Measurements from ENCODE around the gene ADAMTS9. TPM values are rescaled to one million over a fixed set of nuclear protein-coding genes. Genes with fewer than 3 reads are reported as not detected.
A peak's percentile ranks its signal among the peaks of the same experiment; 100 is the strongest.

Gene ADAMTS9
- total RNA-seq, 2 donors from 2014 or later = not detected

DNA sequence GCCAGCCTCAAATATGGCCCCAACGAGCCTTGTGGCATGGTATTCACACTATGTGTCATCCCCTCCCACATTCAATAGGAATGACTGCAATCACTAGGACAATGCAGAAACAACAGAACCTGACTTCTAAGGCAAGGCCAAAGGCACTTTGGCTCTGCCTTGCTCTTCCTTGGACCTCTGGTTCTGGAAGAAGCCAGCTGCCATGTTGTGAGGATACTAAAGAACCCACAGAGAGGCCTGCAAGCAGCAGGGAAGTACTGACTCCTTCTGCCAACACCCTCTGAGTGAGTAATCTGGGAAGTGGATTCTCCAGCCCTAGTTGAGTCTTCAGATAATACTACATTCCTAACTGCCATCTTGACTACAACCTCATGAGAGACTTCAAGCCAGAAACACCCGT, 64.7 kb downstream of the ADAMTS9 start:
- H3K4me3 Mint-ChIP-seq = no peak overlapping the region
- H3K9me3 Mint-ChIP-seq = peaks cover 7% of the 10 kb centered on the region
- H3K27me3 Mint-ChIP-seq = no peaks in the 10 kb centered on the region
- peak; percentile 35 for ATAC-seq (replicated peaks)
- no peak overlapping the region for H3K27ac Mint-ChIP-seq
- H3K4me1 Mint-ChIP-seq = no peaks in the 10 kb centered on the region
- no peaks in the 10 kb centered on the region for H3K36me3 Mint-ChIP-seq (ENCODE audit: low read depth)

DNA sequence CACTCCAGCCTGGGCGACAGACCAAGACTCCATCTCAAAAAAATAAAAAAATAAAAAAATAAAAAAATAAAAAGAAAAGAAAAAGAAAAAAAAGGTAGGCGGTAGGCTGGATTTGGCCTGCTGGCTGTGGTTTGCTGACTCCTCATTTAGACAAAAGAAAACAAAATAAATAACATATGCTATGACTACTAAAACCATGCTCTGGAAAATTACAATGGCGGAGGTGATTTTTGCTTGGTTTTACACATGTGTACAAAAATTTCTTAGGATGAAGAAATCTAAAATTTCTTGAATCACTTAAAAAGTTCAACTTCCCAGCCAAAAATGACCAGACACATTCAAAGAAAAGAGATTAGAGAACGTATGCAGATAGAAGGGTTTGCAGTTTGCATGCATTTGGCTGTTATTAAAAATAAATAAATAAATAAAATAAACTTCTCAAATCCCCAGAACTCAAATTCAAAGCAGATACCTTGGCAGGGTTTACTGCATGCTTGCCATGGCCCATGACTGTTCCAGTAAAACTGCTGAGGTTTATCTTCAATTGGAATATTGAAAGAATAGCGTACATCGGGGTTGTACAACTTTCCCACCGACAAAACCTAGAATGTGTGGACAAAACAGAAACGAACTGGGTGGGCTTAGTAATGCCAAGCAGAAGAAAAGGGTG, 65.9 kb downstream of the ADAMTS9 start:
- Mint-ChIP-seq H3K27ac (no peak overlapping the region), H3K9me3 (peaks cover 7% of the 10 kb centered on the region), H3K36me3 (ENCODE audit: low read depth) (no peaks in the 10 kb centered on the region), H3K27me3 (no peaks in the 10 kb centered on the region), H3K4me3 (no peak overlapping the region), H3K4me1 (no peaks in the 10 kb centered on the region)
- no peak for ATAC-seq (replicated peaks)

DNA sequence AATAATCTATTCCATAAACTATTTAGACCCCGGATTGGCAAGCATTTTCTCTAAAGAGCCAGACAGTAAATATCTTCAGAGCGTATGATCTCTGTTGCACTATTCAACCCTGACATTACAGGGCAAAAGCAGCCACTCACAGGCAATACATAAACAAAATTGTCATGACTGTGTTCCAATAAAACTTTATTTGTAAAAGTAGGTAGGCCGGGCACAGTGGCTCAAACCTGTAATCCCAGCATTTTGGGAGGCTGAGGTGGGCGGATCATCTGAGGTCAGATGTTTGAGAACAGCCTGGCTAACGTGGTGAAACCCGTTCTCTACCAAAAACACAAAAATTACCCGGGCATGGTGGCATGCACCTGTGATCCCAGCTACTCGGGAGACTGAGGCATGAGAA, 66.5 kb downstream of the ADAMTS9 start:
- Mint-ChIP-seq H3K27me3 (no peaks in the 10 kb centered on the region), H3K36me3 (ENCODE audit: low read depth) (no peaks in the 10 kb centered on the region), H3K27ac (no peak overlapping the region), H3K9me3 (peaks cover 7% of the 10 kb centered on the region), H3K4me3 (no peak overlapping the region), H3K4me1 (no peaks in the 10 kb centered on the region)
- no peak for ATAC-seq (replicated peaks)

DNA sequence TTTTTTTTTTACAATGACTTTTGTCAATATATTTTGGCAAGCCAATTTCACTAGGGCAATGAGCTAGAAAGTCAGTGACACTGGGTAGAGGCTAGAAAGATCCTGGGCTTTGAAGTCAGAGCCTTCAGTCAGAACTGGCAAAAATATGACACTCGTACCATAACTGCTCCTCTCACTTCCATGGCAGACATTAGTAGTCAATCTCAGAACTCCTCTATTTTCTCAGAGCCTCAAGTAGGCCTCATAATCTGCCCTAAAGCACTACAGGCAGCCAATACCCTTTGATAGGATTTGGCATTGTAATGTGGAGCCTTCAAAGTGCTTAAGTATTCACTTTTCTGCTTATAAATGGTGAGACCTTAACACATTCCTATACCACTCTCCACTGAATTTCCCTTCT, 67.8 kb downstream of the ADAMTS9 start:
- Mint-ChIP-seq H3K9me3 (peaks cover 7% of the 10 kb centered on the region), H3K27ac (no peak overlapping the region), H3K36me3 (ENCODE audit: low read depth) (no peaks in the 10 kb centered on the region), H3K4me3 (no peak overlapping the region), H3K4me1 (no peaks in the 10 kb centered on the region), H3K27me3 (no peaks in the 10 kb centered on the region)
- no peak for ATAC-seq (replicated peaks)

DNA sequence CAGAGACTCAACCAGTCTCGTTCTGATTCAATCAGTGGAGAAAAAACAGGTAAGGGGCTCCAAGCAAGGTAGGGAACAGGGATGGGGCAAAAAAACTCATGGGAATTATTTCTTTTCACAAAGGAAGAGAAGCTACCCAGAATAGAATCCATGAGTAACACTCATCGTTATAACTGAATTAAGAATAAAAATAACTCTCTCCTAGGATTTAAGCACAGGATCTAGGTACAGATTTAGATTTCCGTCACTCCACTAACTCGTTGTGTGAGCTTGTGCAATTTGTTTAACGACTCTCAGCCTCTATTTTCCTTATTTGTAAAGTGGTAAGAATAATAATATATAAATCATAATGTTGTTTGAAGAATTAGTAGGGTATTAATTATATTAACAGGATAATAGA, 68.6 kb downstream of the ADAMTS9 start:
- H3K4me3 Mint-ChIP-seq = no peak overlapping the region
- no peaks in the 10 kb centered on the region for H3K36me3 Mint-ChIP-seq (ENCODE audit: low read depth)
- no peaks in the 10 kb centered on the region for H3K27me3 Mint-ChIP-seq
- H3K27ac Mint-ChIP-seq = no peak overlapping the region
- no peaks in the 10 kb centered on the region for H3K4me1 Mint-ChIP-seq
- H3K9me3 Mint-ChIP-seq = peaks cover 9% of the 10 kb centered on the region
- no peak for ATAC-seq (replicated peaks)

DNA sequence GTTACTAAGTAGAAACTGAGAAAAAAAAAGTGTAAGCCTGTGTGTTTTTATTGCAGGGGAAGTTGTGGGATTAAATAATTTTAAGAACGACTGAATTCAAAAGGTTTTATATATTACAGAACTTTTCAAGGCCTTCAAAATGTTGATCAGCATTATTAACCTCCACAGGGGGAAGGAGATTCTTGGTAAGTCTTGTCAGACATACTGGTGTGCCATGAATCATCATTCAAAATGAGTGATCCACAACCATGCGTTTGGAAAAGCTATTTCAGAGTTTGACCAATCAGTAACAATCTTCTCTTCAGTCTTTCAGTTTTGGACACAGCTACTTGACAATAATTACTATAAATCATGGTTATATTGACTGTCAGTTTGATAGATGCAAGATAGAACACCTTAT, 70.2 kb downstream of the ADAMTS9 start:
- Mint-ChIP-seq H3K27ac (no peak overlapping the region), H3K36me3 (ENCODE audit: low read depth) (no peaks in the 10 kb centered on the region), H3K27me3 (no peaks in the 10 kb centered on the region), H3K9me3 (peaks cover 3% of the 10 kb centered on the region), H3K4me3 (no peak overlapping the region), H3K4me1 (no peaks in the 10 kb centered on the region)
- no peak for ATAC-seq (replicated peaks)

DNA sequence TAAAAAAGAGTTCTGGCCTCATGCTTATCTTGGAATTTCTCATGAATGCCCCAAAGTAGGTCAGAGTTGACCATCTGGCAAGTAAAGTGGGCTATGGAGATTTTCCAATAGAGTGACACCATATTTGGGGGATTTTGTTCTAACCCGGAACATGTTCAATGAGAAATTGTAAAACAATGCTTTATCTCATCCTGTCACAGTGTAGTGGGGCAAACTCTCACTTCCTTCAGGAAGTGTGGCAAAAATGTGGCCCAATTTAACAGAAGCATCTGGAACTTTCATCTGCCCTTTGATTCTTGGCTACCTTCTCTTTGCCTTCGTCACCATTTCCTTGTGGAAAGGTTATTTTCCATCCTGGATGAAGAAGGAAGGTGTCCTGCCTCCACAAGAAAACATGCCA, 70.8 kb downstream of the ADAMTS9 start:
- no peak overlapping the region for H3K27ac Mint-ChIP-seq
- ATAC-seq (replicated peaks) = no peak
- H3K36me3 Mint-ChIP-seq (ENCODE audit: low read depth) = no peaks in the 10 kb centered on the region
- H3K27me3 Mint-ChIP-seq = no peaks in the 10 kb centered on the region
- H3K4me1 Mint-ChIP-seq = no peaks in the 10 kb centered on the region
- H3K9me3 Mint-ChIP-seq = peaks cover 6% of the 10 kb centered on the region
- H3K4me3 Mint-ChIP-seq = no peak overlapping the region

DNA sequence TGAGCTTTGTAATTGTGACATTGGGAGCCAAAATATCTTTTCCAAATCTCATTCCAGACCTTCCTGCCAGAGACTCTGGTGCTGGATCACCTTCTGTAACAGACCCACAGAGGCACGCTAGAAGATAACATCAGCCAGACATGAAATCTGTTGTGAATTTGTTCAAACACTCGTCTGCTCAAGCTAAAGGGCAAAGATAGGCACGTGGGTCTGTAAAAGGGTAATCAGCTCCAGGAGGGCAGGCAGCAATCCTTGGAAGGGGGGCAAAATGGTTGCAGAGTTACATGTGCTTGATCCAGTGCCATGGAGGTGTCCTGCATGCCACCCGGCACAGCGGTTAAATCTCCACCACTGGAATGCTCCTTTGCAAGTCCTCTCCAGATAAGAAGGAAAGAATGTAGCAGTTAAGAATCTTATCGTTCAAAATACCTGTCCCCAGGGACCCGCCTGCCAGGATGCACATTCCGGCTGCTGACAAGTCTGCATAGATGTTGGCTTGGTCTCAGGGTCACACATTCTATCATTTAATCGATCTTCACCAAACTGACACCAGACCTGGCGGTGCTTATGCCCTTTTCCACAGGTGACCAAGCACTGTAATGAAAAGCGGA, 74.8 kb downstream of the ADAMTS9 start:
- no peak overlapping the region for H3K27ac Mint-ChIP-seq
- H3K4me3 Mint-ChIP-seq = no peak overlapping the region
- ATAC-seq (replicated peaks) = no peak
- no peaks in the 10 kb centered on the region for H3K27me3 Mint-ChIP-seq
- no peaks in the 10 kb centered on the region for H3K4me1 Mint-ChIP-seq
- H3K9me3 Mint-ChIP-seq = peaks cover 6% of the 10 kb centered on the region
- H3K36me3 Mint-ChIP-seq (ENCODE audit: low read depth) = no peaks in the 10 kb centered on the region

DNA sequence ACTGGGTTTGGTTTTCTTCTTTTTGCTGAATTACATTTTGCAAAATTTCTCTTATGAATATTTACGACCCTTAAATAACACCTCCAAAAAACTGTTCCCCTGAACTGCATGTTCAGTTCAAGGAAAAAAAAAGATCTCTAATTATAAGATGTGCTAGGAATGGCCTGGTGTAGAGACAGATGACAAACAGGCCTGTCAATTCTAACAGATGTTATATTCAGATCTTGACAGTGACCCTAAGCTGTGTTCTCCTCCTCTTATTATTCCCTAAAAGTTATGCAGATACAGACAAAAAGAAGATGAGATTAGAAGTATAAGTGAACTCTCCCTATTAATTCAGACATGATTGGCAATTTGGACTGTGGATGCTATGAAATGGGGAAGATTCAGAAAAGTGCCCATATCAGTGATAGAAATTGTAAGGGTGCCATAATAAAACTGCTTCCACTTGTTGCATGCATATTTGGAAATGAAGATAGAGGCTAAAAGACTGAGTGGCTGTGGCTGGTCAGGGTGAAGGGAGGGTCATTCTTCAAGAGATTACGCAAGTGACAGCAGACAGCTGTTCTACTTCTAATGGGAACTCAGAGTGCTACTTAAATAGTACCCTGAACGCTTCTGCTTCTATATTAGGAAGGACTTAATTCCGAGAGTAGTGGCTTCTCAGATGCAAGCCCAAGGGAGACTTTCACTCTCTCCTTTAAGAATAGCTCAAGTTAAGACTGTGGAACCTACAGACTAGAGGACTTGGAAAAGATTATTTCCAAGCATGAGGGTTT, 75.5 kb downstream of the ADAMTS9 start:
- Mint-ChIP-seq H3K4me3 (no peak overlapping the region), H3K36me3 (ENCODE audit: low read depth) (no peaks in the 10 kb centered on the region), H3K9me3 (peaks cover 6% of the 10 kb centered on the region), H3K27me3 (no peaks in the 10 kb centered on the region), H3K4me1 (no peaks in the 10 kb centered on the region), H3K27ac (no peak overlapping the region)
- ATAC-seq (replicated peaks) = no peak

DNA sequence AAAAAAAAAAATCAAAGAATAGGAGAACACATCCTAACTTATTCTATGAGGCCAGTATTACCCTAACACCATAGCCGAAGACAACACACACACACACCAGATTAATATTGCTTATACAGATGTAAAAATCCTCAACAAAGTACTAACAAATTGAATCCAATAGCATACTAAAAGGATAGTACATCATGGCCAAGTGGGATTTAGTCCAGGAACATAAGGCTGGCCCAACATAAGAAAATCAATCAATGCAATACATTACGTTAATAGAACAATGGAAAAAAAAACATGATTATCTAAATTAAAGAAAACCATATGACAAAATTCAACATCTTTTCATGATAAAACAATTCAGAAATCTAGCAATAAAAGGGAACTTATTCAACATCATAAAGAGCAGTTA, 79.1 kb downstream of the ADAMTS9 start:
- H3K4me1 Mint-ChIP-seq = no peaks in the 10 kb centered on the region
- no peak overlapping the region for H3K27ac Mint-ChIP-seq
- no peak for ATAC-seq (replicated peaks)
- H3K4me3 Mint-ChIP-seq = no peak overlapping the region
- H3K9me3 Mint-ChIP-seq = peaks cover 7% of the 10 kb centered on the region
- no peaks in the 10 kb centered on the region for H3K27me3 Mint-ChIP-seq
- H3K36me3 Mint-ChIP-seq (ENCODE audit: low read depth) = no peaks in the 10 kb centered on the region

DNA sequence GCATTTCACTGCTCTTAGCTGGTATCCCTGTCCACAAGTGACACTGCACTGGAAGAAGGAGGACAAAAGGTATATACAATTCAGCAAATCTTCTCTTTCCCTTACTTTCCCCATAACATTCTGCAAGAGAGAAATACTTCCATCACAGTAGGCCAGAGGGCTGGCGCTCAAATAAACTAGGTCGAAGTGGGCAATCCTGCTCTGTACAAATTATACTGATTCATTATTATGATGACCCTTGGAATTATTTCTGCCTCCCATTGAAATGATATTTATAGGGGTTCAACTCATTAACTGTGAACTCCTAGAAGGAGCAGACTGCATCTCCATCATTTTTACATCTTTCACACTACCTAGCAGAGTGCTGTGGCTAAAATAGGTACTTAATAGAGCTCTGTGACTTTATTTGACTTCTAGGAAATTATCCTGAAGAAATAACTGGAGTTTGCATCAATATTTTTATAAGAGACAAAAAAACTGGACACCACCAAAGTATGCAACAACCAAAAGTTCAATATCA, 80.7 kb downstream of the ADAMTS9 start:
- Mint-ChIP-seq H3K9me3 (peaks cover 10% of the 10 kb centered on the region), H3K4me3 (no peak overlapping the region), H3K27ac (no peak overlapping the region), H3K27me3 (no peaks in the 10 kb centered on the region), H3K36me3 (ENCODE audit: low read depth) (no peaks in the 10 kb centered on the region), H3K4me1 (no peaks in the 10 kb centered on the region)
- ATAC-seq (replicated peaks) = no peak

DNA sequence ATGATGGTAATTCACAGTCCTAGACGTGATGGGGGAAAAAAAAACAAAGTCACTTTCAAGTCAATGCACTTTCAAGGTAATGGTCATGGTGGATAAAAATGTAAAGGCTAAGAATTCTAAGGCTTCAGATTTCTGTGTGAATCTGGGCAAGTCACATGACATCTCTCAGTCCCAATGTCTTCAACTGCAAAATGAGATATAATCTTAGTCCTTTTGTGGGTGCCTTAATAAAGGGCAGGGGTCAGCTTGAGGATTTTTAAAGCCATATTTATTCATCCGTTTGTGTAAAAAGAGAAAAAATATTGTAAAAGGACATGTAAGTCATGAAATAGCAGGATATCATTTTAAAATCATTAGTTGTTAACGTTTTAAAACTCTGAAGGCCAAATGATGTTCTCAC, 83.5 kb downstream of the ADAMTS9 start:
- Mint-ChIP-seq H3K27me3 (no peaks in the 10 kb centered on the region), H3K36me3 (ENCODE audit: low read depth) (no peaks in the 10 kb centered on the region), H3K4me1 (no peaks in the 10 kb centered on the region), H3K9me3 (peaks cover 9% of the 10 kb centered on the region), H3K4me3 (no peak overlapping the region), H3K27ac (no peak overlapping the region)
- ATAC-seq (replicated peaks) = no peak

DNA sequence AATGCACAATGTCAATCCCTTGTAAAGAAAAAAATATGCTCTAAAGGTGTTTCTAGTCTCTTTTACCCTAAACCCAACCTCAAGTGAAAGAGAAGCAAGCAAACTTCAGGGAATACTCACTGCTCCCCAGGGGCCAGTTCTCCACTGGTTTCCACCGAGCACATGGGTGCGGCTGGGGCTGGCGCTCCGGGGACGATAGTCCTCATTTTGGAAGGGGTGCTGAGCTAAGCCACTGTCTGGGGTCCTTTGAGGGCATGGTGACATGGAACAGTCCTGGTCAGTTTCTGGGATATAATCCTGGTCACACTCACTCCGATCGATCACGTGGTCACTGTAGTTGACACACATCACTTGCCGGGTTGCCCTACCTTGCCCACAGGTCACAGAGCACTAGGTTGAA, 86.0 kb downstream of the ADAMTS9 start:
- Mint-ChIP-seq H3K27ac (no peak overlapping the region), H3K4me3 (no peak overlapping the region), H3K27me3 (peaks cover 4% of the 10 kb centered on the region)

DNA sequence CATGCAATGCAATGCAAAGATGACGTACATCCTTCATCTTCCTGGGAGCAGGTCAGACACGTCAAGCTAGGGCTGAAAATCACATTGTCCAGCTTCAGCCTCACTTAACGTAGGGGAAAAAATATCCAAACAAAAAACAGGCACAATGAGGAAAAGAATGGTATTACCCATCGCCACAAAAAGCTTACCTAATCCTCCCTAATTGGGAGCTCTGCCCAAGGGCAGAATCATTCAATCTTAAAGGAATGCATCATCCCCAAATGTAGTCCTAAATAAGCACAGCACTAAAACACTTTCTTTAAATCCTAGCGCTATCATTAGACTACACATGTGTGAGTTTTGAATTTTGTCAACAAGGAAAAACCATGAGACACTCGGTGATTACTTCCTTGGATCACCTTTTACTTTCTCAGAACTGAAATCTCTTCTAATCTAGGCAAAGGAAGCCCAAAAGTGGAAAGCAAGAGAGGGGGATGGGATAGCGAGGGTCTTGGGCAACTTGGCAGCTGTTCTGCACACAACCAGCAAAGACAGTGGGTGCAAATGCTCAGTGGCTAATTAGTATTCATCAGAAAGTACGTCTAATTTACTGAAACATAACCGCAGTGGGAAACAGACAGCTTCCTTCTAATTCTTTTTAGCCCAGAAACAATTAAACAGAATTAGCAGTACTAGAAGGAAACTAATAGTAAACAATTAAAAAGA, 87.4 kb downstream of the ADAMTS9 start:
- H3K36me3 Mint-ChIP-seq (ENCODE audit: low read depth) = no peaks in the 10 kb centered on the region
- peaks cover 4% of the 10 kb centered on the region for H3K27me3 Mint-ChIP-seq
- no peak overlapping the region for H3K27ac Mint-ChIP-seq
- ATAC-seq (replicated peaks) = no peak
- no peaks in the 10 kb centered on the region for H3K4me1 Mint-ChIP-seq
- H3K9me3 Mint-ChIP-seq = peaks cover 12% of the 10 kb centered on the region
- no peak overlapping the region for H3K4me3 Mint-ChIP-seq

More for the DNA sequence above, 86.0 kb downstream of the ADAMTS9 start:
- Mint-ChIP-seq H3K9me3 (peaks cover 12% of the 10 kb centered on the region), H3K4me1 (no peaks in the 10 kb centered on the region), H3K36me3 (ENCODE audit: low read depth) (no peaks in the 10 kb centered on the region)
- no peak for ATAC-seq (replicated peaks)
